Activated T-cell treated with anti-CD3 and anti-CD28 coated beads, Interleukin-2, amount 50 U/mL, for 72 hours (primary cell): Measurements from ENCODE around the gene SMIM29. TPM values are rescaled to one million over a fixed set of nuclear protein-coding genes. Genes with fewer than 3 reads are reported as not detected.

ENCODE experiments used
- ATAC-seq, 2 donors: fragments of 150-1000 bp; cut with Tn5 transposase; replicated peaks in 1 of 2; 2 replicates each; pipeline ENCODE4 v1.10.0; 2021; ENCODE audit warnings: moderate library complexity in 2 of 2, mild to moderate bottlenecking in 1 of 2
- DNase-seq, 2 donors: peaks; one replicate each; pipeline ENCODE4 v3.0.0; 2021 to 2022; ENCODE audit warnings: mixed read lengths in 1 of 2
- H3K27ac Mint-ChIP-seq: one replicate; pipeline ENCODE4 v1.8.0; 2022; ENCODE audit warnings: mild to moderate bottlenecking, moderate library complexity, mixed read lengths
- H3K27me3 Mint-ChIP-seq: one replicate; pipeline ENCODE4 v1.8.0; 2022; ENCODE audit warnings: low read depth, mixed read lengths
- H3K36me3 Mint-ChIP-seq, 2 donors: one replicate each; pipeline ENCODE4 v1.8.0; 2022; ENCODE audit warnings: mixed read lengths in 2 of 2, mild to moderate bottlenecking in 1 of 2; ENCODE audit not compliant: insufficient read depth in 2 of 2
- H3K4me1 Mint-ChIP-seq: one replicate; pipeline ENCODE4 v1.8.0; 2022; ENCODE audit warnings: low read depth, mixed read lengths
- H3K4me3 Mint-ChIP-seq, 2 donors: one replicate each; pipeline ENCODE4 v1.8.0; 2022; ENCODE audit warnings: mild to moderate bottlenecking in 2 of 2, mixed read lengths in 2 of 2, moderate library complexity in 2 of 2
- H3K9me3 Mint-ChIP-seq, 2 donors: one replicate each; pipeline ENCODE4 v1.8.0; 2022; ENCODE audit warnings: mixed read lengths in 2 of 2
- total RNA-seq, 2 donors: library from RNA; stranded (reverse); gene quantifications; one replicate each; pipeline ENCODE4 v1.2.3, GENCODE V29; 2022

SMIM29 gene
- total RNA-seq, 2 donors from 2014 or later = 22.8 to 26.7 TPM

DNA sequence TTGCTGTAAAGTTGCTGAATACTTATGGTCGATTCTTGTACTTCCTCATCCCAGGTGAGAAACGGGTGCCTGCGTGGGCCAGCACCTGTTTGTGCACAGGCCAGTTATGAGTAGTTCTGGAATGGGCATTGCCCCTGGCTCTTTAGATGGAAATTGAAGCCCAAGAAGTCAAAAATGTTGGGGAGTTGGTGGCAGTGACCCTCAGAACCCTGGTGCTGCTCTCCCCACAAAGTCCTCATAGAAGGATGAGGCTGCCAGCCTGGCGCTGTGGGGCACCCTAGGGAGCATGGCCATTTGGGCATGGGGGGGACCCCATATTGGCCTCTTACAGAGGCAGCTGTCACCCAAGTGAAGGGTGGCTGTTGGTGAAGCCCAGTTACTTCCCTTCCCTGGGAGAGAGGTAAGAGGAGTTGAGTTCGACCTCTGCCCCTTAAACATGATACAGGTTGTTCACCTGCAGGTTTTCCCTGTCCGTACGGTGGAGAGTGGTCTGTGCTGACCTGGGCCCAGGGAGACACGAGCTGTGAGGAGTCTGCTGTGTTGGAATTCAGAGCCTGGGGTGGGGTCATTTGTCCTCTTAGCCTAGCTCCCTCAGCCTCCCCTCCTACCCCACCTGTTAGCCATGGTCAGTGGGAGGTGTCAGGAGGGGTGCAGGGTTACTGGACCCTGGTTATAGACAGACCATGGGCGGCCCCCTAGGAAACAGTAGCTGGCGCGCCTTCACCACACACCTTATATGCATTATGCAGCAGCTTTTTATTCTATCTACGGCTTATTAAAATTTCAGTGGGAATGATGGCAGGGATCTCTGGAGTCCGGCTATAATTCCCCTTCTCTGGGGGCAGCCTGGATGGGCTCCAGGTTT lies 7.2 kb downstream of the SMIM29 start:
- H3K27ac Mint-ChIP-seq = peak overlapping the region; percentile 92
- H3K36me3 Mint-ChIP-seq = peaks cover 0 to 23% of the 10 kb centered on the region in 2 donors
- H3K4me3 Mint-ChIP-seq = peak overlapping the region; percentile 25 to 62
- DNase-seq (no peak), ATAC-seq (no peak)
- no peaks in the 10 kb centered on the region for H3K9me3 Mint-ChIP-seq
- no peaks in the 10 kb centered on the region for H3K27me3 Mint-ChIP-seq
- H3K4me1 Mint-ChIP-seq = peaks cover 83% of the 10 kb centered on the region

DNA sequence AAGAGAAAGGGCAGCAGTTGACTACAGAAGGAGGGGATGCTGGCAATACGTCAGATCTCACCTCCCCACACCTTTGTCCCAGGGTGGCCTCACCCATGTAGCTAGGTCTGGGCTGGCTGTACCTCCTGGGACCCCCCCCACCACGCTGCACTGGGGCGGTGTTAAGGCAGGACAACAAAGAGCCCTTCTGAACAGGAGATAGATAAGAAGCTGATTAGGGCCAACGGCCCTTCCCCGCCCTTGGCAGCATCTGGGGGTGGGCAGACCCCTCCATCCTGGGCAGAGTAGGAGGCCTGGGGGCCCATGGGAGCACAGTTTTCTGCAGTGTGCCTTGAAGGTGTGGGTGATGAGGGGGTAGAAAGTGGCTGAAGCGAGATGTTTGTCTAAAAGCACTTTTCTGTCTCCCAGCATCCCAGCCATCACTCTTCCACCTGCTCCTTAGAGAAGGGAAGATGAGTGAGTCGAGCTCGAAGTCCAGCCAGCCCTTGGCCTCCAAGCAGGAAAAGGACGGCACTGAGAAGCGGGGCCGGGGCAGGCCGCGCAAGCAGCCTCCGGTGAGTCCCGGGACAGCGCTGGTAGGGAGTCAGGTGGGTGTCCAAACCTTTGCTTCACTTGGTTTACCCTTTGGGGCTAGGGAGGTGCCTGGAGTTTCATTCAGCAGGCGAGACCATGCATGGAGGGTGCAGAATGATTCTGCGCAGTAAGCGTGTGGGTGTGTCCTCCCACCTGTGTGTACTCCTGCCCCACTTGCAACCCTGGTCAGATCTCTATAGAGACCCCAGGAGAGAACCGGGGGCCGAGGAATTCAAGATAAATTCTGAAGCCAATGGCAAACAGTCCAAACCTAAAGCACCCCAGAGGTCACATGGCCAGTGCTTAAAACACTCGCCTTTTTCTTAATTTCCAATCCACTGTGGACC lies 8.2 kb downstream of the SMIM29 start:
- Mint-ChIP-seq H3K27ac (peak overlapping the region; percentile 82), H3K36me3 (peaks cover 0 to 23% of the 10 kb centered on the region in 2 donors), H3K4me1 (peaks cover 81% of the 10 kb centered on the region), H3K9me3 (no peaks in the 10 kb centered on the region), H3K27me3 (no peaks in the 10 kb centered on the region), H3K4me3 (peak overlapping the region; percentile 61 to 91)
- ATAC-seq = no peak
- DNase-seq = no peak

DNA sequence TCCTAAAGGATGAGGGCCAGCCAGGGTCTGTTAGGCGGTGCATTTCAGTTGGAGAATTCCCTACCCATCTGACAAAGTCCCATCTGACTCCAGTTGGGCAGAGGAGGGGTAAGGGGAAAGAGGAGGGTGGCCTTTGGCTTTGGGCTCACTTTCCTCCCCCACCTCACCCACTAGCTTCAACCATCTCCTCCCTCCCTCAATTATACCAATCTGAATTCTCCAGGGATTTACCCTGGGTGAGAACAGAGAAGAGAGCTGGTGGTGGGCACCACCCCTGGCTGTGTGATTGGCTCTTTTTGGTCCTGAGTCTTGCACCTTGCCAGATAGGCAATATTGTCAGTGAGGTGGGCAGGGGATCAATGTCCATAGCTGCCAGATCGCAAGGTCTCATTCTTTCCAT lies 8.9 kb downstream of the SMIM29 start:
- H3K27me3 Mint-ChIP-seq = no peaks in the 10 kb centered on the region
- H3K4me3 Mint-ChIP-seq = peak overlapping the region; percentile 86 to 91
- H3K4me1 Mint-ChIP-seq = peaks cover 74% of the 10 kb centered on the region

DNA sequence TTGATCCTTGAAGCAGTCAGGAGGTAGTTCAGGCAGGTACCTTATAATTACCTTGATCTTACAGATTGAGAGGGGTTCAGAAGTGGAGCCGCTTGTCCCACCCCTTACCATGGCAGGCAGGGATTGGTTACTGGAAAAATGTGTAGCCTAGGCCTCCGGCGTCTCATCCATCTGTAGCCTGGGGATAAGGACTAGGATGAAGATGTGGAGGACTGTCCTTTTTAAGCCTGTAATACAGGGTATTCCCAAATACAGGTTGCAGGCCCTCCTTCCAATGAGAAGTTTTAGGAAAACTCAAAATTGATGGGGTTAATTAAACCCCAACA lies 9.3 kb downstream of the SMIM29 start:
- H3K36me3 Mint-ChIP-seq = peaks cover 0 to 23% of the 10 kb centered on the region in 2 donors
- H3K27ac Mint-ChIP-seq = peak overlapping the region; percentile 83
- no peaks in the 10 kb centered on the region for H3K9me3 Mint-ChIP-seq
- no peak for DNase-seq
- H3K27me3 Mint-ChIP-seq = no peaks in the 10 kb centered on the region
- ATAC-seq = no peak
- H3K4me1 Mint-ChIP-seq = peaks cover 71% of the 10 kb centered on the region
- peak overlapping the region; percentile 86 to 91 for H3K4me3 Mint-ChIP-seq

More for the DNA sequence above, 8.9 kb downstream of the SMIM29 start:
- Mint-ChIP-seq H3K27ac (peak overlapping the region; percentile 83), H3K9me3 (no peaks in the 10 kb centered on the region), H3K36me3 (peaks cover 0 to 23% of the 10 kb centered on the region in 2 donors)
- ATAC-seq (no peak), DNase-seq (no peak)

DNA sequence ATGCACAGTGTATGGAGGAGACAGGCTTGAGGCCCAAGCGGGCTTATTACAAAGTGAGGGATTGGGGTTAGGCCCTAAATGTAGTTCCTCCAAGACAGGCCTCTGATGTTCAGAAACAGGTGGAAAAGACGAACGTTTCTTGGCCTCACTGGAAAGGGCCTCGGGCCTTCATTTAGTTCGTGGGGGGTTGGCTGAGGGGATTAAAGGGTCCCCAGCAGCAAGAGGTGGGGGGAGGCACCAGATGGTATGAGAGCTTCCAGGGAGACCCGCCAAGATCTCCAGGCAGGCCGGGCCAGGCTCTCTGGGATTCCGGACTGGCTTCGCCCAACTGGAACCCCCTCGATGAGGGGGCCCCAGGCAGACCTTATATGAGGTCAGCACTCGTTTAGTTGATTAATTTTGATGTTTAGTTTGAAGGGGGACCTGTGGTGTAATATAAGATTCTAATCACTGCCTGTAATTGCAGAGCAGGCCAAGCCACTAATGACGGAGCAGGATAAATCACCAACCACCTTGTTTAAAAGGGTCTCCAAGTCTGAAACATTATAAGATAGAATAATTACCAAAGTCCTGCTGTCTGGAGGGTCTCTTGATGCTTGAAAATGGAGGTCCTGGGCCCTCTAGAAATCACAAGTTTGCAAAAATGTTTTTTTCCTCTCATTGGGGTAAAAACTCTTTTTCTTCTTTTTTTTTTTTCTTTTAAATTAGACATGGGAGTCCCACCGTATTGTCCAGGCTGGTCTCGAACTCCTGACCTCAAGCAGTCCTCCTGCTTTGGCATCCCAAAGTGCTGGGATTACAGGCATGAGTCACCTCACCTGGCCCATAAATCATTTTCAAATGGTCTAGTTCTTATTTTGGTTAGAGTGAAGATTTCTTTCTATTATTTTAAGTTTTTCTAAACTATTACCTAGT lies 10.0 kb downstream of the SMIM29 start:
- ATAC-seq (no peak), DNase-seq (no peak)
- Mint-ChIP-seq H3K27me3 (no peaks in the 10 kb centered on the region), H3K4me3 (peak overlapping the region; percentile 86 to 91), H3K9me3 (no peaks in the 10 kb centered on the region), H3K27ac (peak overlapping the region; percentile 83), H3K4me1 (peaks cover 72% of the 10 kb centered on the region), H3K36me3 (peaks cover 0 to 23% of the 10 kb centered on the region in 2 donors)

DNA sequence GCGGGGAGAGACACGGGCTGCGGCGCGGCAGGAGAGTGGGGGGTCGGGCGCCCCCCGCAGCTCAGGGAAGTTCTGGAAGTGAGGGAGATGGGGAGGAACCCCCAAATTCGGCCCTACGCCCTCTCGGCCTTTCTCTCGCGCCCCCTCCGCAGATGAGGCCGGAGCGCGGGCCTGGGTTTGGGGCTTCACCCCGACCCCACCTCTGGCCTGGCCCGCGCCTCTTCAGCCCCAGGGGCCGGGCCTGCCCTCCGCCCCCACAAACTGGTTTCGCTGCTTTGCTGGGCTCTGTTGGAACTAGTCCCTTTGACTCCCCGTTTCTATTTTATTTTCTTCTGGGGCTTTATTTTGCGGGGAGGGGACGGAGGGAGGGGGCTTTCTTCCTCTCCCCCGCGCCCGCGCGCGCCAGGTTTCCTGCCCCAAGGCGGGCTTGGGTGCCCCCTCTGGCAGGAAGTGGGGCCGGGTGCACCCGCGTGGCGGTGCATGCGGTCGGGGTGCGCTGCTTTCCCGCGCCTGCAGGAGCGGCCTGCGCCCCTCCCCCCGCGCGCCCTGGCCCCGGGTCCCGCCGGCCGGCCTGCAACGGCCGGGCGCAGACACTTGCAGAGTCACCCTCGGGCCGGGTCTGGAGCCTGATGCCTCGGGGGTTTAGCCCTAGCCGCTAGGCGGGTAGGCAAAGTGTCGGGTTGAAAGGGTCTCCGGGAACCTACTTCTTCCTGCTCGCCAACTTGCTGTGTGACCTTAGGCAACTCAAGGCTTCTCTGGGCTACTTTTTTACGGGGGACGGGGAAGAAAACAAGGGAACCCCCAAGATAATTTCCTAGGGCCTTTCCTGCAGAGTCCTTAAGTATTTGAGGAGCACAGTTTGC lies 10.9 kb downstream of the SMIM29 start:
- no peaks in the 10 kb centered on the region for H3K27me3 Mint-ChIP-seq
- H3K27ac Mint-ChIP-seq = peak overlapping the region; percentile 96
- peaks cover 0 to 19% of the 10 kb centered on the region in 2 donors for H3K36me3 Mint-ChIP-seq
- H3K4me3 Mint-ChIP-seq = peak overlapping the region; percentile 91 to 93
- no peaks in the 10 kb centered on the region for H3K9me3 Mint-ChIP-seq
- ATAC-seq (peak; percentile 26 to 28), DNase-seq (peak; percentile 83 to 85)
- peaks cover 64% of the 10 kb centered on the region for H3K4me1 Mint-ChIP-seq

DNA sequence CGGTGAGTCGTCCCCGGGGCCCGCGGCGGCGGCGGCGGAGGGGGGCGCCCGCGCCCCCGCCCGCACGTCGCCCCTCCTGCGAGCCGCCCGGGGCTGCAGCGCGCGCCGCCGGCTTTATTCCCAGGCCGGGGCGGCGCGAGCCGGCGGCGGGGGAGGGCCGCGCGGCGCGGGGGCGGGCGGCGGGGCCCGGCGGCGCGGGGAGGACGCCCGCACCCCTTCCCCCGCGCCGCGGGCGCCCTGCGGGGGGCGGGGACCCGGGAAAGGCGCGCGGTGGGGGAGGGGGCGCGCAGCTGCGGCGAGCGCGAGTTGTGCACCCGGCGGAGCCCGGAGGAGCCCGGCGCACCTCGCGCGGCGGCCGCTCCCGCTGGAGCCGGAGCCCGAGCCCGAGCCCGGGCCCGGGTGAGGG lies 11.5 kb downstream of the SMIM29 start:
- H3K9me3 Mint-ChIP-seq = no peaks in the 10 kb centered on the region
- peak; percentile 5 to 6 for ATAC-seq
- DNase-seq = peak in 1 of 2 donors; percentile 37
- no peak overlapping the region for H3K27ac Mint-ChIP-seq
- H3K36me3 Mint-ChIP-seq = peaks cover 0 to 14% of the 10 kb centered on the region in 2 donors
- peaks cover 57% of the 10 kb centered on the region for H3K4me1 Mint-ChIP-seq
- no peaks in the 10 kb centered on the region for H3K27me3 Mint-ChIP-seq
- peak overlapping the region in 1 of 2 donors; percentile 90 for H3K4me3 Mint-ChIP-seq

DNA sequence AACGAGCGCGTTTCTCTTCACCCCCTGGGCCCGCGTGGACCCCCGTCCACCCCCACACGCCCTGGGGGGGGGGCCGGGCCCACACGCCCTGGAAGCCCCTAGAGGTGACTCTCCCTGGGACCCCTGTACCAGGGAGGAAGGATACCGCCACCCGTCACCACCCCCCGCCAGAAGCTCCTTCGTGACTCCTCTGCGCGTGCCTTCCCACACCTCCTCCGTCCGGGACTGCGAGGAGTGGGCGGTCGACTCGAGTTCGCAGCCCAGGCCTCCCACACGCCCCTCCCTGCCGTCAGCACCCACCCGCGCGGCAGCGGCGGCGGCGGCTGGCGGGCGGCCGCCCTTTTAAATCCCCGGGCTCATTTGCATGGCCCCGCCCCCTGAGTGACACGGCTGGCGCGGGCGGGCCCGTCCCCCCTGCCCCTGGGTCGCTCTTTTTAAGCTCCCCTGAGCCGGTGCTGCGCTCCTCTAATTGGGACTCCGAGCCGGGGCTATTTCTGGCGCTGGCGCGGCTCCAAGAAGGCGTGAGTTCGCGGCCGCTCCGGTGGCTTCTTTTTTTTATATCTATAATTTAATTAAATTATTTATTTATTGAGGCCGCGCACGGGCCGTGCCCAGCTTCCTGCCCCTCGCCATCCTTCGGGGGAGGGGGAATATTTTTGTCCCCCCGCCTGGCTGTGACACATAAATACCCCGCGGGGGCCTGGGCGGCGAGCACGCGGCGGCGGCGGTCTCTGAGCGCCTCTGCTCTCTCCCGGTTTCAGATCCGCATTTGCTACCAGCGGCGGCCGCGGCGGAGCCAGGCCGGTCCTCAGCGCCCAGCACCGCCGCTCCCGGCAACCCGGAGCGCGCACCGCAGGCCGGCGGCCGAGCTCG lies 12.1 kb downstream of the SMIM29 start, which contains the start of gene HMGA1:
HMGA1 (plus strand) TSS at position 431 of the 873 bp plus-strand sequence. CDS start 3,908 bp downstream, outside the sequence.
- peak; percentile 75 to 77 for ATAC-seq
- peaks cover 51% of the 10 kb centered on the region for H3K4me1 Mint-ChIP-seq
- DNase-seq = peak; percentile 90 to 91
- no peaks in the 10 kb centered on the region for H3K27me3 Mint-ChIP-seq
- no peaks in the 10 kb centered on the region for H3K9me3 Mint-ChIP-seq
- peak within 1 kb of the TSS; percentile 91 for H3K27ac Mint-ChIP-seq
- H3K36me3 Mint-ChIP-seq = peaks cover 0 to 11% of the 10 kb centered on the region in 2 donors
- H3K4me3 Mint-ChIP-seq = peak within 1 kb of the TSS; percentile 91 to 96

DNA sequence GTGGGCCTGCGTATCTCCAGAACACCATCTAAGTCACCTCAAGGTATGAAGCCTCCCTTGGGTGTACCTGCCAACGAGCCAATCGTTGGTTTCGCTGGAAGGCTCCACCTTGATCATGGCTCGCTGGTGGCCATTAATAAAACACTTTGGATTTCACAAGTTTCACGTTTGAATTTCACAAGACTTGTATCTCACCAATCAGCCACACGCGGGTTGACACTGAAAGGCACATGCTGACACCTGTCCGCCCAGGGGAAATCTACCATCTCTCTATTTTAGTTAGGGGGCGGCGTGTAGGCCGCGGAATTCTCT lies 12.7 kb downstream of the SMIM29 start:
- Mint-ChIP-seq H3K4me3 (peak overlapping the region; percentile 90 to 96), H3K4me1 (peaks cover 45% of the 10 kb centered on the region), H3K36me3 (peaks cover 0 to 10% of the 10 kb centered on the region in 2 donors), H3K27me3 (no peaks in the 10 kb centered on the region), H3K27ac (peak overlapping the region; percentile 91), H3K9me3 (no peaks in the 10 kb centered on the region)
- DNase-seq = peak in 1 of 2 donors; percentile 42
- peak; percentile 10 to 22 for ATAC-seq

DNA sequence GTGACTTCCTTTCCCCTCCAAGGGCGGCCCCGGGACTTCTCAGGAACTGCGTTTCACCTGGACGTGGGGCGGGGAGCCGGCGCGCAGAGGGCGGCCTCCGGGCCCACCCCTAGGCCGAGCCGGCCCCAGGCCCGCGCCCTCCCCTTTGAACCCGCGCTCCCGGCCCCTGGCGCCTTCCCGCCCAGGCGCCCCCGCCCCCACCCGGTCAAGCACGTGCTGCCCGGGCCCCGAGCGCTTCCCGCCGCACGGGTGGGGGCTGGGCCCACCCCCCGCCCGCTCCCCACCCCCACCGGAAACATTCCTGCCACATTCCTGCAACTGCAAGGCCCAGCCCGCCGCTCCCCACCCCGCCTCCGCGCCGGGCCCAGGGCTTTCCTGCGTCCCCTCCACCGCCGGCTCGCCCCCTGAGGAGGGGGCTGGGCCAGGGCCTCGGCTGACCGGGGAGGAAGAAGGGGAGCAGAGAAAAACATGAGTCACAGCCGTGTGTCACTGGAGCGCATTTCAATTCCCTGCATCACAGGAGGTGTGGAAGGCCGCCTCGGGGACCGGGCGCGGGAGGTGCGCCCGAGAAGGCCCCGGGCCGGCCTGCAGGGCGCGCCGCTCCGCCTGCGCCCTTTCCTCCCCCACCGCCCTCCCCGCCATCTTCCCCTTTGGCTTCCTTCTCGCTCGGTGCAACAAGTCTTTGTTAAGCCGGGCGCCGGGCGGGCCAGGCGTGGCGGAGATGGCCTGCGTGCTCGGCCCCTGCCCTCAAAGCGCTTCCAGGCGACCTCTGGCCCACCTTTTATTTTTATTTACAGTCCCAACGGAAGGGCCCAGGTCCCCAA lies 13.3 kb downstream of the SMIM29 start:
- peak; percentile 67 to 74 for DNase-seq
- Mint-ChIP-seq H3K27ac (peak overlapping the region; percentile 91), H3K4me3 (peak overlapping the region; percentile 90 to 96), H3K9me3 (no peaks in the 10 kb centered on the region), H3K4me1 (peaks cover 42% of the 10 kb centered on the region), H3K27me3 (no peaks in the 10 kb centered on the region), H3K36me3 (peaks cover 0 to 8% of the 10 kb centered on the region in 2 donors)
- peak; percentile 58 to 64 for ATAC-seq
